Measurements from ENCODE around the gene IQGAP1. TPM values are rescaled to one million over a fixed set of nuclear protein-coding genes. Genes with fewer than 3 reads are reported as not detected.

Gene IQGAP1
- total RNA-seq, 4 donors from 2014 or later, result 181 to 285 (median 193) TPM

DNA sequence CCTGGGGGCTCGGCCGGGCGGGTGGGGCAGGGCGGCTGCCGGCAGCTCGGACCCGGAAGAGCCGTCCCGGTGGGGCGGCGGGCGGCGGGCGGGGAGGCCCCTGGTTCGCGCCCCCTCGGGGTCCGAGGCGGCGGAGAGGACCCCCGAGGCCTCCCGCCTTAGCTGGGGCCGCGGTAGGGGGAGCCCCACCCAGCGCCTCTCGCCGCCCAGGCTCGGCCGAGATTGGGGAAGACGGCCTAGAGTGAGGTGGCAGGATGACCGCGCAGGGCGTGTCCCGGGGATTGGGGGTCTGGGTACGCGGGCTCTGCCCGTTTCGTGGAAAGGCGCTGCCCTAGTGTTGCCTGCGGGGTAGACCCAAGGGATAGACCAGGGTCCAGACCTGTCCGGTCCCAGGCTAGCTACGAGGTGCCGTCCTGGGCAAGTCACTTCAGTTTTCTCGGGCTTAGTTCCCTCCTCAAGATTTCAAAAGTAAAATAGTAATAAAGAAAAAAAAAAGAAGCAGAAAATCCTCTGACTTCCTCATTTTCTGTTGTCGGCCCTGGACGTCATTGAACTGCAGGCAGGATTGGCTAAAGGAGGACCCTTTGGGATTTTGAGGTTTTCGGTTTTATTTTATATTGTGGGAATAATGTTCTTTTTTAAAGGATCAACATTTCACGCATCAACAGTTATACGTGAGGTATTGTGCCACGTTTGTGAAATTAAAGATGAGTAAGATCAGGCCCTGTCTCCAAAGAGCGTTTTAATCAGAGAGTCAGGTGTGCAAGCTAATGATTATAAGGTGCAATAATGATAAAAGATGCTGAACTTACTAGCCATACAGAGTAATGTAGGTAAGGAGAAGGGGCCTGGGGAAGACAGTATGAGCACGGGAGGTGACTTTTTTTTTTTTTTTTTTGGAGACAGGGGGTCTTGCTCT lies 679 bp downstream of the IQGAP1 start:
- intact Hi-C loops (cut with DNase I), result no loop called here

DNA sequence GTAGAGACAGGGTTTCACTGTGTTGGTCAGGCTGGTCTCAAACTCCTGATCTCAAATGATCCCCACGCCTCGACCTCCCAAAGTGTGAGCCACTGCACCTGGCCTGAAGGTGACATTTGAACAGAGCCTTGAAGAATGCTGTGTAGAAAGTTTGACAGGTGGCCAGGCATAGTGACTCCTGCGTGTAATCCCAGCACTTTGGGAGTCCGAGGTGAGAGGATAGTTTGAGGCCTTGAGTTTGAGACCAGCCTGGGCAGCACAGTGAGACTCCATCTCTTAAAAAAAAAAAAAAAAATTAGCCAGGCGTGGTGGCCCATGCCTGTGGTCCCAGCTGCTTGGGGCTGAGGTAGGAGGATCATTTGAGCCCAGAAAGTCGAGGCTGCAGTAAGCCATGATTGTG lies 1.5 kb downstream of the IQGAP1 start:
- intact Hi-C loops (cut with DNase I), result no loop called here
- no peak for DNase-seq
- Histone ChIP-seq H3K4me1 (peaks cover 30 to 78% (median 56%) of the 10 kb centered on the region in 3 donors), H3K4me3 (peak overlapping the region; percentile 83 to 100 (median 92)), H3K27me3 (no peaks in the 10 kb centered on the region), H3K9me3 (no peaks in the 10 kb centered on the region), H3K27ac (peak overlapping the region in 3 of 4 donors; percentile 97 to 100 (median 99)), H3K36me3 (peaks cover 0 to 33% (median 0%) of the 10 kb centered on the region in 3 donors)
- no peak for TF ChIP-seq POLR2A (IDR thresholded peaks at IDR 0.05)
- TF ChIP-seq, protein P1, sequence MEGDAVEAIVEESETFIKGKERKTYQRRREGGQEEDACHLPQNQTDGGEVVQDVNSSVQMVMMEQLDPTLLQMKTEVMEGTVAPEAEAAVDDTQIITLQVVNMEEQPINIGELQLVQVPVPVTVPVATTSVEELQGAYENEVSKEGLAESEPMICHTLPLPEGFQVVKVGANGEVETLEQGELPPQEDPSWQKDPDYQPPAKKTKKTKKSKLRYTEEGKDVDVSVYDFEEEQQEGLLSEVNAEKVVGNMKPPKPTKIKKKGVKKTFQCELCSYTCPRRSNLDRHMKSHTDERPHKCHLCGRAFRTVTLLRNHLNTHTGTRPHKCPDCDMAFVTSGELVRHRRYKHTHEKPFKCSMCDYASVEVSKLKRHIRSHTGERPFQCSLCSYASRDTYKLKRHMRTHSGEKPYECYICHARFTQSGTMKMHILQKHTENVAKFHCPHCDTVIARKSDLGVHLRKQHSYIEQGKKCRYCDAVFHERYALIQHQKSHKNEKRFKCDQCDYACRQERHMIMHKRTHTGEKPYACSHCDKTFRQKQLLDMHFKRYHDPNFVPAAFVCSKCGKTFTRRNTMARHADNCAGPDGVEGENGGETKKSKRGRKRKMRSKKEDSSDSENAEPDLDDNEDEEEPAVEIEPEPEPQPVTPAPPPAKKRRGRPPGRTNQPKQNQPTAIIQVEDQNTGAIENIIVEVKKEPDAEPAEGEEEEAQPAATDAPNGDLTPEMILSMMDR (IDR thresholded peaks at IDR 0.05), result no peak
- WGBS, 2 donors, result 24 to 72% methylated on average over 5 of the region's 6 CpGs

More for the DNA sequence above, 679 bp downstream of the IQGAP1 start:
- H3K27ac ChIP-seq, result peak overlapping the region; percentile 97 to 100 (median 100)
- H3K36me3 ChIP-seq, result peaks cover 0 to 31% (median 0%) of the 10 kb centered on the region in 3 donors
- no peak for DNase-seq
- H3K4me3 ChIP-seq, result peak overlapping the region; percentile 83 to 100 (median 92)
- peaks cover 30 to 70% (median 48%) of the 10 kb centered on the region in 3 donors for H3K4me1 ChIP-seq
- TF ChIP-seq, protein P1 (IDR thresholded peaks at IDR 0.05), result peak in 1 of 6 experiments; percentile 4
- no peak for TF ChIP-seq POLR2A (IDR thresholded peaks at IDR 0.05)
- 0 to 2% methylated on average over 21 to 22 of the region's 52 CpGs for WGBS, 2 donors
- H3K27me3 ChIP-seq, result no peaks in the 10 kb centered on the region
- H3K9me3 ChIP-seq, result no peaks in the 10 kb centered on the region

DNA sequence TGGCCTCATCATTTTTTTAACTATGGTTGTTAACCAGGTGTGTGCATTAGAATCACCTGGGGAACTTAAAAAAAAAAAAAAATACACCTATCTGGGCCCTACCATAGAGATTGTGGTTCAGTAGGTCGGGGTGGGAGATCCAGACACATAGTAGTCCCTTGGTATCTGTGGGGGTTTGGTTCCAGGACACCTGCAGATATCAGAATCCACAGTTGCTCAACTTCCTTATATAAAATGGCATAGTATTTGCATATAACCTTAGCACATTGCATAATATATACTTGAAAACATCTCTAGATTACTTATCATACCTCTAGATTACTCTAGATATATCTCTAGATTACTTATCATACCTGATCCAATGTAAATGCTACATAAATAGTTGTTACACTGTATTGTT lies 5.0 kb downstream of the IQGAP1 start:
- DNase-seq, result no peak
- Histone ChIP-seq H3K36me3 (peaks cover 0 to 33% (median 0%) of the 10 kb centered on the region in 3 donors), H3K9me3 (no peaks in the 10 kb centered on the region), H3K27ac (no peak overlapping the region), H3K4me3 (no peak overlapping the region), H3K27me3 (no peaks in the 10 kb centered on the region), H3K4me1 (peaks cover 37 to 91% (median 75%) of the 10 kb centered on the region in 3 donors)
- TF ChIP-seq, protein P1 (IDR thresholded peaks at IDR 0.05), result no peak
- TF ChIP-seq POLR2A (IDR thresholded peaks at IDR 0.05), result no peak
- intact Hi-C loops (cut with DNase I), result no loop called here
- 81 to 86% methylated on average over 1 of the region's 1 CpG for WGBS, 2 donors

DNA sequence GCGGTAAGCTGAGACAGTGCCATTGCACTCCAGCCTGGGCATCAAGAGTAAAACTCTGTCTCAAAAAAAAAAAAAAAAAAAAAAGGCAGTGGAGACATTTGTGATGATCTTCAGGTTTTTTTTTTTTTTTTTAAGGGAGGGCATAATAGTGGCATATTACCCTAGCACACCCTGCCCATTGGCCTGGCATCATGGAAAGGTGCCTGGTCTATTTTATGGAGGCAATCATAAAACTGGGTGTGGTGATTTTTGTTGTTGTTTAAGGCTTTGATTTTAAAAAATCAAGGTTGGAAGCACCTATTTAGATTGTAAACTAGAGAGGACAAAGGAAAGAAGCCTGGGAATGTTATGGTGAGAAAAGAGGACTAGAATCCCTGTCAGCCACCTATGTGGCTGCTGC lies 6.0 kb downstream of the IQGAP1 start:
- Histone ChIP-seq H3K27ac (peak overlapping the region in 3 of 4 donors; percentile 26 to 50 (median 35)), H3K9me3 (no peaks in the 10 kb centered on the region), H3K36me3 (peaks cover 0 to 33% (median 0%) of the 10 kb centered on the region in 3 donors), H3K27me3 (no peaks in the 10 kb centered on the region), H3K4me3 (no peak overlapping the region), H3K4me1 (peaks cover 36 to 98% (median 75%) of the 10 kb centered on the region in 3 donors)
- TF ChIP-seq, protein P1 (IDR thresholded peaks at IDR 0.05), result no peak
- no peak for TF ChIP-seq POLR2A (IDR thresholded peaks at IDR 0.05)
- 83 to 85% methylated on average over 1 of the region's 1 CpG for WGBS, 2 donors
- no peak for DNase-seq
- intact Hi-C loops (cut with DNase I), result no loop called here
